ENCODE results near the gene IL1R2.

GRCh38 chr2:102010902-102011301 lies 19.1 kb downstream of the IL1R2 start:
- no peak for TF ChIP-seq EZH2 (IDR thresholded peaks at IDR 0.05; ENCODE audit: insufficient read depth, poor library complexity, severe bottlenecking)
- TF ChIP-seq EZH2phosphoT487 (IDR thresholded peaks at IDR 0.05; ENCODE audit: insufficient read depth, low read depth) = no peak
